ENCODE results near the gene PSTPIP1. TPM values are rescaled to one million over a fixed set of nuclear protein-coding genes. Genes with fewer than 3 reads are reported as not detected.
A peak's percentile ranks its signal among the peaks of the same experiment; 100 is the strongest.

PSTPIP1 gene
- total RNA-seq, 1 donor from 2014 or later: not detected

- H3K27ac ChIP-seq (ENCODE audit: low read depth, low read length): peak overlapping the region; percentile 7
These were observed 28.0 kb downstream of the PSTPIP1 start for GRCh38 chr15:77022646-77023575.

DNA sequence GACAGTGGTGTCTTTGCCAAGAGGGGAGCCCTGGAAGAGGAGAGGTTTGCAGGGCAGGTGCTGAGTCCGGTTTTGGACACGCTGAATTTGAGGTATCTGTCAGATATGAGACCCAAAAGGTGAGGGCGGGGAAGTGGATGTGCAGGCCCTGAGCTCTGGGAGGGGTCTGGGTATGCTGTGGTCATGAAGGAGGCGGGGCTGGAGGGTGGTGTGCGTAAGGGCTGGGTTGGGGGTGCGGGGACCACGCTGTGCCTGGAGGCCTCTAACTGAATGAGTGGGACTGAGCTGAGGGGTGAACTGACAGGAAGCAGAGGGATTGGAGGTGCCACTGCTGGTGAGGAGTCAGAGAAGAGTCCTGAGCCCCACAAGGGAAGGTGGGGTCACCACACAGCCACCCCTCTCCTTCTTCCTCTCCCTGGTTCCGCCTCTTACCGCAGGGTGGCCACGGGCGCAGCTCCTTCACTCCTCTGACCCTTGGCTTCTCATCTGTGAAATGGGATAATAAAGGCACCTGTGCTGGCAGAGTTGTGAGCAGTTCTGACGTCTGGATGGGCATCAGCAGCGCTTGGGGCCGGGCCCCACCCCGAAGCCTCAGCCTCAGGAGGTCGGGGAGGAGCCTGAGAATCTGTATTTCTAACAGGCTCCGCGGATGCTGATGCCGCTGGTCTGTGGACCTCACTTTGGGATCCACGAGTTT, 28.8 kb downstream of the PSTPIP1 start:
- DNase-seq (ENCODE audit: low read depth) (no peak), FAIRE-seq (no peak)
- H3K36me3 Mint-ChIP-seq (ENCODE audit: low read depth, unreplicated experiment): peaks cover 2% of the 10 kb centered on the region
- peaks cover 15% of the 10 kb centered on the region for H3K27me3 Mint-ChIP-seq (ENCODE audit: low read depth, unreplicated experiment)
- no peak overlapping the region for H2AFZ ChIP-seq (ENCODE audit: low read depth, low read length)
- no peaks in the 10 kb centered on the region for H3K27me3 ChIP-seq (ENCODE audit: insufficient read depth, low read length)
- H3K9me3 ChIP-seq (ENCODE audit: insufficient read depth, low read depth, low read length): no peaks in the 10 kb centered on the region
- H3K9ac ChIP-seq (ENCODE audit: low read length): no peak overlapping the region
- no peak overlapping the region for H3K27ac ChIP-seq (ENCODE audit: low read depth, low read length)
- no peaks in the 10 kb centered on the region for H3K36me3 ChIP-seq (ENCODE audit: insufficient read depth, low read length)
- H3K9me3 Mint-ChIP-seq (ENCODE audit: unreplicated experiment): no peaks in the 10 kb centered on the region
- H3K79me2 ChIP-seq (ENCODE audit: insufficient read depth, low read length): no peaks in the 10 kb centered on the region
- peaks cover 13% of the 10 kb centered on the region for H3K4me1 Mint-ChIP-seq (ENCODE audit: low read depth, unreplicated experiment)
- no peak overlapping the region for H3K27ac Mint-ChIP-seq (ENCODE audit: unreplicated experiment)
- H3K4me2 ChIP-seq (ENCODE audit: low read length): no peak overlapping the region
- no peak overlapping the region for H3K4me3 ChIP-seq (ENCODE audit: insufficient read depth, low read depth, low read length)
- no peaks in the 10 kb centered on the region for H4K20me1 ChIP-seq (ENCODE audit: insufficient read depth, low read length)
- TF ChIP-seq EZH2 (IDR thresholded peaks at IDR 0.05; ENCODE audit: insufficient read depth, low read length) (peak; percentile 15), CTCF (IDR thresholded peaks at IDR 0.05; ENCODE audit: insufficient read depth, low read depth, low read length) (no peak)
- no peak overlapping the region for H3K4me3 Mint-ChIP-seq (ENCODE audit: unreplicated experiment)
- H3K4me1 ChIP-seq (ENCODE audit: insufficient read depth, low read length): peaks cover 19% of the 10 kb centered on the region

More at GRCh38 chr15:77022646-77023575, 28.0 kb downstream of the PSTPIP1 start:
- H3K9me3 ChIP-seq (ENCODE audit: insufficient read depth, low read depth, low read length): no peaks in the 10 kb centered on the region
- peaks cover 20% of the 10 kb centered on the region for H3K27me3 Mint-ChIP-seq (ENCODE audit: low read depth, unreplicated experiment)
- TF ChIP-seq CTCF (IDR thresholded peaks at IDR 0.05; ENCODE audit: insufficient read depth, low read depth, low read length): no peak
- TF ChIP-seq EZH2 (IDR thresholded peaks at IDR 0.05; ENCODE audit: insufficient read depth, low read length): peak; percentile 7
- no peak overlapping the region for H2AFZ ChIP-seq (ENCODE audit: low read depth, low read length)
- H3K36me3 ChIP-seq (ENCODE audit: insufficient read depth, low read length): no peaks in the 10 kb centered on the region
- DNase-seq (ENCODE audit: low read depth) (no peak), FAIRE-seq (no peak)
- H3K4me1 ChIP-seq (ENCODE audit: insufficient read depth, low read length): peaks cover 19% of the 10 kb centered on the region
- H3K9me3 Mint-ChIP-seq (ENCODE audit: unreplicated experiment): no peaks in the 10 kb centered on the region
- H4K20me1 ChIP-seq (ENCODE audit: insufficient read depth, low read length): no peaks in the 10 kb centered on the region
- peaks cover 13% of the 10 kb centered on the region for H3K4me1 Mint-ChIP-seq (ENCODE audit: low read depth, unreplicated experiment)
- H3K4me3 Mint-ChIP-seq (ENCODE audit: unreplicated experiment): no peak overlapping the region
- peak overlapping the region; percentile 56 for H3K9ac ChIP-seq (ENCODE audit: low read length)
- H3K27ac Mint-ChIP-seq (ENCODE audit: unreplicated experiment): peak overlapping the region; percentile 80
- H3K79me2 ChIP-seq (ENCODE audit: insufficient read depth, low read length): no peaks in the 10 kb centered on the region
- peaks cover 2% of the 10 kb centered on the region for H3K36me3 Mint-ChIP-seq (ENCODE audit: low read depth, unreplicated experiment)
- H3K4me2 ChIP-seq (ENCODE audit: low read length): peak overlapping the region; percentile 67
- H3K27me3 ChIP-seq (ENCODE audit: insufficient read depth, low read length): no peaks in the 10 kb centered on the region
- no peak overlapping the region for H3K4me3 ChIP-seq (ENCODE audit: insufficient read depth, low read depth, low read length)
